ENCODE measurements around the gene ELMOD1. TPM values are rescaled to one million over a fixed set of nuclear protein-coding genes. Genes with fewer than 3 reads are reported as not detected.
A peak's percentile ranks its signal among the peaks of the same experiment; 100 is the strongest.

ELMOD1 gene
- polyA plus RNA-seq, 1 donor: 6.9 TPM

DNA sequence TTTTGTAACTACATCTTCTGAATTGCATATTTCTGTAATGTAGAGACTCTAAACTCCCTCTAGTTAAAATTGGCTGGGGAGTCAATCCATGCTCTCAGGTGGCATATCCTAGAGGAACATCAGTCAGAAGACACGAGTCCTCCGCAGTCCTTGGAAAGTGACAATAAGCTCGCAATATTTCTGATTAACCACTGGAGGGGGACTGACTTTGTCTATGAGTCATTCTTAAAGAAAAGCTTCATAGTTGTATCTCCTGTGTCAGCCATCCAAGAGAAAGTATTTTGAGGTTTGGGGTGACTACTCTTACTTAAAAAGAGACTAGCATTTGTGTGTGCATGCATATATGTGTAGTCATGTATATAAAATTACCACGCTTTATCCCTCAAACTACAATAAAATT is 60.7 kb downstream of the ELMOD1 start:
- no peak for DNase-seq

DNA sequence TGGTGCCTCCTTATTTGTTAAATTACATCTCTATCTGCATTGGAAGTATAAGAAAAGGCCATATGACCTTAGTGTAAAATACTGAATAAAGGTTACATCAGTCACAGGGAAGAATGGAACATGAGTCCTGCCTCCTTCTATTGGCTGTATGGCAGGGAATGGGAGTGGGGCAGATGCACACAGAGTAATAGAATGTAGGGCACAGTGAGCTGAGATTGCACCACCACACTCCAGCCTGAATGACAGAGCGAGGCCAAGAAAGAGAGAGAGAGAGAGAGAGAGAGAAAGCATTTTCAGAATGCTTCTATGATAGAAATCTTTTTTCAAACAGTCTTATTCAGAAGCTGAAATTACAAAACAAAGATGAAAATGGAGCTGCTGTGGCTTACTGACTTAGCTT is 62.1 kb downstream of the ELMOD1 start:
- DNase-seq: no peak

DNA sequence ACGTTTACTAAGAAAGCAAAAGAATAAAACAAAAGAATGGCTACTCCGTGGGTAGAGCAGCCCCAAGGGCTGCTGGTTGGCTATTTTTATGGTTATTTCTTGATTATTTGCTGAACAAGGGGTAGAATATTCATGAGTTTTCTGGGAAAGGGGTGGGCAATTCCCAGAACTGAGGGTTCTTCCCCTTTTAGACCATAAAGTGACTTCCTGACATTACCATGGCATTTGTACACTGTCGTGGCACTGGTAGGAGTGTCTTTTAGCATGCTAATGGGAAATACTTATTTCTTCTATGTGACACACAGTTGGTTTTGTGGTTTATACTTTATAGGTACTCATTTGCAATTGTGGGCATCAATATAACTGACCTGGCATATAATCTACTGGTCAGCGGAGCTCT is 64.7 kb downstream of the ELMOD1 start:
- no peak for DNase-seq

DNA sequence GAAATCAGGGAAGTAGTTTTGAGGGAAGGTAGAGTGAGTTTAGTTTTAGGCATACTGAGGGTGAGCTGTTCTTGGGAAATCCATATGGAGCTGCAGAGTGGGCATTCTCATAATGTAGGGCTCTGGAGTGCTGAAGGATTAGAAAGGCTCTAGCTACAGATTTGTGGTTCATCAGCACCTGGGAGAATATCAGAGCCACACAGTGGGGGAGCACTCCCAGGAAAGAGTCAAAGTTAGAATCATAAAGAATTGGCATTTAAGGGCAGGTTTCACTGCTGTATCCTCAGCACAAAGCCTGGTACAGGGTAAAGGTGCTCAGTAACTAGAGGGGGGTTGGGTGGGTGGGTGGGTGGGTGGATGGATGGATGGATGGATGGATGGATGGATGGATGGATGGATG is 68.4 kb downstream of the ELMOD1 start:
- no peak for DNase-seq

DNA sequence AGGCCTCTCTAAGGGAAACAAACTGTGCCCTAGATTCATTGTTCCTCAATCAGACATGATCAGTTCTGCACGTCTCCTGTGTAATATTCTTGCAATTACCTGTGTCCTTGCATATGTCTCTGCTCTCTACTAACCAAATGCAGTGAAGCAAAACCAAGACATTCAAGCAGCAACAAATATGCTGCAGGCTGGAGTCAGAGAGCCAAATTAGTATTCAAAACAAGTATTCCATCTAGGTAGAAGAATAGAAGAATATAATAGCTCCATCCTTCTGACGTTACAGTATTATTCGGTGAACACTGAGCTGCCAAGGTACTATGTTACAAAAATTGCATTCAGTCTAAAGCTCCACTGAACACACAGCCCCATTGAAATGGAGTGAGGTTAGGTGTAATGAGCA is 69.1 kb downstream of the ELMOD1 start:
- no peak for DNase-seq

DNA sequence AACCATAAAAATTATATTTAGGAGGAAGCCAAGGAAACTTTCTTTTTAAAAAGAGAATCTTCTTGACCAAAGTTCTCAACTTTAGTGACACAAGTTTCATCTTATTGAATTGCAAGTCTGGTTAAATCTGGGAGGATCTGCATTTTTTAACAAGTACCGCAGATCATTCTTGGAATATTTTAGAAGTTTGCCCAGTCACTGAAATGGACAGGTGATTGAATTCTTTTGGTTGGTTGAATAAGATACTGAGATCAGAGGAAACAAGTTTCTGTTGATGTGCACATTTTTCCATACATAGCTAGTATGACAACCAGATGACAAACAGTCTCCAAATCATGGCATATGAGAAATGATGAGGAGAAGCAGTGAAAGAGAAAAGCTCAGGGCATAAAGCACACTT is 70.7 kb downstream of the ELMOD1 start:
- no peak for DNase-seq

DNA sequence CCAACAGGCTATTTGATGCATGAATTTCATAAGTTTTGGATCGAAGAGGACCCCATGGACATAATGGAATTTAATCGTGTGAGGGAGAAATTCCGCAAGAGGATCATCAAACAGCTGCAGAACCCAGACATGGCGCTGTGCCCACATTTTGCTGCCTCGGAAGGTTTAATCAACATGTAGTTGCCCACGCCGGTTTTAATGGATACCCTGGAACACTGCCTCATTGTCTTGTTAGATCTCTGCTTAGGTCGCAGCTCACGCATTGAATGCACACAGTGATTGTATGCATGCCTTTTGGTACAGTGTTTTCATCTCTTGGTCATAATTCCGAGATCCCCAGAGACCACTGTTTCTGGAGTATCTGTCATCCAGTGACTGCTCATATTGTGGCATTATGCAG is 74.1 kb downstream of the ELMOD1 start:
- DNase-seq: no peak

DNA sequence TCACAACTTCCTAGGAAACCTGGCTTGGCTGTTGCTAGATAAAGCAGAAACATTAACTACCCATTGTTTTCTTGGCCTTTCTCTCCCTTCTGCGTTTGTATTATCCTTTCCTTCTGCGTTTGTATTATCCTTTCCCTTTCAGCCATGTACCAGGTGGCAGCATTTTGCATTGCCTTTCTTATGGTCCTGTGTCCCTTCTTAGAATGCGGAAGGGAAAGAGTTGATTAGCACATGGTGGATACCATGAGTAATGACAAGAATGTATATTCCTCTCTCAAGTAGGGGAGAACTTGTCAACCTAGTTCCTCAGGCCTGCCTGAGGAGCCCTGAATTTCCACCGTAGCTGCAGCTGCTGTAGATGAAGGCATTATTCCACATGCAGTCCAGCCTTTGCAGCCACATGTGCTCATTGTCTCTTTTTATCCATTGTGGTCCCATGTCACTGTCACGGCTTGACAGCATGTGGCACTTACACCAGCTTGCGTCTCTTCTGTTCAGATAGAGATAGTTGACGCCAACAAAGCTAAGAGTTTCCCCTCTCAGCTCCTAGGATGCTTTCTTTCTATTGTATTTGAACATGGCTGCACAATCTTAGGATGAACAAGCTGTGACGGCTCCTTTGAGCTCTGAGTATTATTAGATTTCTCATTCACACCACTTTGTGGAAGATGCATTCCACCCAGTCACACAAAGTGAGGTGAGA is 76.1 kb downstream of the ELMOD1 start:
- DNase-seq: no peak

DNA sequence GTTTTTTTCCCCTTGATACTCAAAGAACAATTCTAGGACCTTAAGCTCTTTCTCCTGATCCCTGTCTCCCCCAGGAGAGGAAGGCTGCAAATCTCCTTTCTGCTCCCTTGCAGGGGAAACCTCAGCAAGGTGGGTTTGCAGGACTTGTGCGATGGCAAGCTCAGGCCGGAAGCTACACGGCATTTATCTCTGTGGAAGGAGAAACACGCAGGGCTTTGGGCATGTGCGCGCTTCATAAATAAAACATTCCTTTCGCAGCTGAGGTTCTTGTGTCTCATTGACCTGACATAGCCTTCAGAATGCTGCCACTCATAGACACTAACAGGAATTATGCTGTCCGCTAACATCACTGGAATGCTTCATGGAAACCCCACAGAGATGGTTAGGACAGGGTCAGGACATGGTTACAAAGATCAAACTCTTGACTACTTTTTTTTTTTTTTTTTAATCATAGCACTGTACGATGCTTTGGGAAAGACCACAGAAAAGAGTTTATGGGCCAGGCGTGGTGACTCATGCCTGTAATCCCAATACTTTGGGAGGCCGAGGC is 78.3 kb downstream of the ELMOD1 start:
- no peak for DNase-seq

DNA sequence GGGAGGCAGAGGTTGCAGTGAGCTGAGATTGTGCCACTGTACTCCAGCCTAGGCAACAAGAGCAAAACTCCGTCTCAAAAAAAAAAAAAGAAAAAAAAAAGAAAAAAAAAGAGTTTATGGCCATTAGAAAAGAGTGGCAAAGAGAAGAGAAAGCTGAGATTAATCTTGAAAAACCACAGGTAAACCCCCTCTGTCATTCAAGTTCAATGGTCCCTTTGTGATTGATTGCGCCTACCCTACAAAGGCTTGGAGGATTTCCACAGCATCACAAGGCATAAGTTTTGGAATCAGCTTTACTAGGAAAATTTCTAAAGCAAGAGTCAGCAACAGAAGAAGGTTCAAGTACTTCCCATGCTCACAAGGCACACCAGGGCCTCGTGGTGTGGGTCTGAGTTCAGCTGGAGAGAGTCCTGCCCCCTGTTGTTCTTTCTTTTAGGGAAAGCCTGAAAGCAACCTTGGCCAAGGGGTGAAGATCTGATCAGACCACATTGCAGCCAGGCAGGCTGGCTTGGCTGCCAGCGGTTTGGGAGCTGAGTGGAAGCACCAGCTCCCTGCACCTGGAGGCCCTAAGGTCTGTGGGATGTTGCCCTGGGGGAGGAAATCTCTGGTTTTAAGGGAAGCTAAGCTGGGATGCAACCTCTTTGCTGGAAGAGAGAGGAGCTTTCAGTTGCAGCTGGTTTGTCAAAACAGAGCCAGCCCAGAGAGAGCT is 79.1 kb downstream of the ELMOD1 start:
- DNase-seq: no peak

DNA sequence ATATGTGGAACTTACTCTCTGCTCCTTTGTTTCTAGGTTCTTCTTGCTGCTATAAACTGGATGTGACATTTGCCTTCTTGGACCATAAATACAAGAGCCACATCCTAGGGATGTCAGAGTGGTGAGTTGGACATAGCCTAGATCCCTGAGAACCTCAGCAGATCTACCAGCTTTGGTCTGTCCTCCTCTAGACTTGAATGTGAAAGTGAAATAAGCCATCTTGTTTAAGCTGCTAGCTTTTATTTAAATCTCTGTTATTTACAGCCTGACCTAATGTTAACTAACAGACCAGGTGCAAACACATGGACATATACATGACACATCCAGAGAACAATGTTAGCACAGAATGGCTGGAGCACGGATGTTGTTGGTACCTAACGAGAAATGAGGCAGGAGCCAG is 85.0 kb downstream of the ELMOD1 start:
- DNase-seq: no peak

DNA sequence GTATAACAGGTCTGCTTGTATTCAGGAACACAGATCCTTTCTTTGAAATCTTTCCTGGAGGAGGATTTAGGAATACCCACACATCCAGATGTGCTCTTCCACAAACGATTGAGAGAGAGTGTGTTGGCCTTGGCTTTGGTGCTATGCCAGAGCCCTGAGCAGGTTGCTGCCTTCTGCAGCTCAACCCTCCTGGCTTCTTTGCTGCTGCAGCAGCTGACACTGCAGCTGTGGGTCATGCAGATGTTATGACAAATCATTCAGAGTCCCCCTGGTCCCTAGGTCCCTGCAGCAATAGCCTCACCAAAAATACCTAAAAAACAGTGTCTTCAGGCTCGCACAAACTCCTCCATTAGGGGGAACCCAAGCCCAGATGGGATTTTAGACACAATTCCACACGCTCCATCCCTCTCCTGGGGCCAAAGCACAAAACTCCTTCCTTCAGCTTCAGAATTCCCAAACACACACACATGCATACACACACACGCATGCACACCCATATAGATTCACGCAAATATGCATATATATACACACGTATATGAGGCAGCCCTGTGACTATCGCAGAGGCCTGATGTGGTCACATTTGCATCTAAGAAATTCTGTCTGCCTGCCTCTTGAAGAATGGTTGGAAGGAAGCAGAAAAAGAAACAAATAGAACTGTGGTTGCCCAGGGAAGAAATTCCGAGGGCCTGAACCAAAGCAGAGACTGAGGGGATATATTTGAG is 85.5 kb downstream of the ELMOD1 start:
- DNase-seq: no peak

DNA sequence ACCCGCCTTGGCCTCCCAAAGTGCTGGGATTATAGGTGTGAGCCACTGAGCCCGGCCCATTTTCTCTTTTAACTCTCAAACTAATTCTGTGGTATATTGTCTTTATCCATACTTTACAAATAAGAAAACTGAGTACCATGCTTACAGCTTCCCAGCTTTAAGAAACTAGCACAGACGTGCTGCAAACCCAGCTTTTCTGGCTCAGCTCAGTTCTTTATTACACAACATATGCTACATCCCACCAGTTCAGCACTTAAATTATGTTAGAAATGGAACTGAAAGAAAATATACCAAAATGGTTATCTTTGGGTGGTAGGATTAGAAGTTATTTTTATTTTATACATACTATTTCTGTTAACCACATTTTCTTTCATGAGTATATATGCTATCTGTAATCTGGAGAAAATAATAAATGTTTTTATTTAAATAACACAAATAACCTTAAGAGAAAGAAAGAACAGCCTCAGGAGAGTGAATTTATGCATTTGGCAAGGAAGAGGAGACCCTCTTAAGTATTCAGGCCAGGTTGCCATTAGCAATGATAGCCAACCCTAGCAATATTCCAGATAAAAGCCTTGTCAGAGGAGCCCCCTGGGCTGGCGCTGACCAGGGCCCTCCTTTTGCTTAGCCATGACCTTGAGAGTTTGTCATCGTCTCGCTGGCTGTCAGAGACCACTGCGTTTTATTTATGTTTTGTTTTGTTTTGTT is 87.1 kb downstream of the ELMOD1 start:
- no peak for DNase-seq

DNA sequence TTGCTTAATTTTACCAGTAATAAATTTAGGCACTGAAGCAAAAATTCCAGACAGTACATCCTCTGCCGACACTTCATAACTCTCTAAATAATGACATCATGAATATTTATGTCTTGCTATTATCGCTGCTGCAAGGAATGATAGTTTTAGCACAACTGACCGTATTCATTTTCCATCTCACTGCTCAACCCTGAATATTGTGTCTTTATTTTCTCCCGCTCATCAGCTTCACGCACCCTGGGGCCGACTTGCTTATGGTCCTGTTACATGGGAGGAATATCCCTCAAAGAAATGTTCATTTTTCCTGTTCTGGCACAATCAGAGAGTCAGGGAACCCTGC is 87.7 kb downstream of the ELMOD1 start:
- no peak for DNase-seq

DNA sequence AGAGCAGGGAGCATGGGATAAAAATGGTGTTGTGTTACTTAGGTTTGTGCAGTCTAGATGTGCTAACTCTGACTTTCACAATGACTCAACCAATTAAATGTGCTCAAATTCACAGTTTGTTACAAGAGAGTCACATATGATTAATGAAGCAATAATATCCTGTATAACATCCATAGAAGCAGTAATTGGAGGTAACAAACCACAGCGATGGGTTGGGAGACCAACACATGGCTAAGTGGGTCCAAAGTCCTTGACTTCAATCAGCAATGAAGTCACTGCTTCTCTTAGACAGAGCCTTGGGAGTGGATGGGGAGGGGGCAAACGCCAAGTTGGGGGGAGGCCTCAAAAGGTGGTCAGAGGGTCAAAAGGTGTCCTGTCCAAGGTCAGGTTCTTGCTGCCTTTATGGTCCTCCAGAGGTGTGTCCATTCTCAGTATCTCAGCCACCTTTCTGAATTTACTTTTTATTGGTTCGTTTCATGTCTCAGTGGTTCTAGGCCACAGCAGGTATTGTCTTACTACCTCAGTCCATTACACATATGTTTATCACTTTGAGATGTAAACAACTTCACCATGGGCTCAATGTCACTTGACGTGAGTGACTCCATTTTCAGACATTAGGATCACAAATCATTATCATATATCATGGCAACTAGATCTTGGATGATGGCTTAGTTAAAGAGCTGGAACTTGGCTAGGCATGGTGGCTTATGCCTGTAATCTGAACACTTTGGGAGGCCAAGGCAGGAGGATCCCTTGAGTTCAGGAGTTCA is 88.5 kb downstream of the ELMOD1 start:
- DNase-seq: no peak

DNA sequence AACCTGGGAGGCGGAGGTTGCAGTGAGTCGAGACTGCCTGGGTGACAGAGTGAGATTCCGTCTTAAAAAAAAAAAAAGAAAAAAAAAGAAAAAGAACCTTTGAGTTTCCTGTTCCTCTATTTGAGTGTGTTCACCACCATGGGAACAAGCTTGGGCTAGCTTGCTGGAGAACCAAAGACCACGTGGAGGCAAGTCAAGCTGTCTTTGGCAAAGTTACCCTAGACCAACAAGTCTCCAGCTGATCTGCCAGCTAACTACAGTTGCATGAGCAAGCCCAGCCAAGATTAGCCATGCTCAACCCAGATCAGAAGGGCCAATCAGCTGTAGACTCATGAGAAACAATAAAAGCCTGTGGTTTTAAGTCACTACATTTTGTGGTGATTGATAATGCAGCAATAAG is 91.2 kb downstream of the ELMOD1 start:
- no peak for DNase-seq

DNA sequence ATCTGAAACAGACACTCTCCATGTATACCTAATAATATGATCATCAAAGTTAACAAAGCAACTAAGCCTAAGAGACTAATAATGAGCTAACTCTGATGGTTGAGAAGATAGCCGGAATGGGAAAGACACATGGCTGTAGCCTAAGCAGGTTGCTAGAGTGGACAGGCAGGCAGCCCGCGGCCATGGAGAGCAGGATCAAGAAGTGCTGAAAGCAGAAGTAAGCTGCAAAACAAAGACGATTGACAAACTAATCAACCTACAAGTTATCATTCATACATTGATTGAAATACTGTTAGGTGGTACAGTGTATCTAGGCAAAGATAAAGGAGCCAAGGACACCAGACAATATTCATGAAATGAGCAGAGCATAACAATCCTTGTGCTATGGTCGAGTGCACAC is 91.6 kb downstream of the ELMOD1 start:
- DNase-seq: no peak

DNA sequence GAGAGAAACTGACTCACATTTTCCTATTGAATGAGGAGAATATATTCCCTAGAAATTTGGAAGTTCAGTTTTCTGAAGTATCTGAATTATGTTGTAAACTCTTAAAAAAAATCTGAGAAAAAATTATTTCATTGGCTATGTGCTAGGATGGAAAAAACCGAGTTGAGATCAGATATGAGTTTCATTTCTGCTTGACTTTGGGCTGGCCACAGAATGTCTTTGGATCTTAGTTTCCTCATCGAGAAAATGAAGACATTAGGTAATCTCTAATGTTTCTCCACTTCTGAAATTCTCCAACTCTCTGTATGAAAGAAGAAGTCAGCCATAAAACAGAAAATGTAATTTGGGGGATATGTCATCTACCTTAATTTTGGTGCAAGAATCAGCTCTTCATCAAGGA is 92.1 kb downstream of the ELMOD1 start:
- DNase-seq: no peak

DNA sequence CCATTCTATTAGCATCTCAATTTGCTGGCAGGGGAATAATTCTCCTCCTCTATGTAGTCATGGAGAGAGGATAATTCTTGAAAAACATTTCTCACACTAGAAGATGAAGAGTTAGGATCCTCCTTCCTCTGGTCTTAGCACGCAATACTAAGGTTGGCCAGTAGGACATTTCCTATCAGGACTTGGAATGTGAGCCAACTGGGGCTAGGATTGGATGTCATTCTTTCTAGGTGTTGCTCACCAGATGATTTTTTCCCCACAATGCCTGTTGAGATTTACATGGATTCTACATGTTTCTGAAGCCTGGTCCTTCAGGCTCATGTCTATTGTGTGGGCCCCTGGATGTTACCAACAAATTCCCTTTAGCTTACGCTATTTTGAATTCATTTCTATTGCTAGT is 92.9 kb downstream of the ELMOD1 start:
- no peak for DNase-seq

DNA sequence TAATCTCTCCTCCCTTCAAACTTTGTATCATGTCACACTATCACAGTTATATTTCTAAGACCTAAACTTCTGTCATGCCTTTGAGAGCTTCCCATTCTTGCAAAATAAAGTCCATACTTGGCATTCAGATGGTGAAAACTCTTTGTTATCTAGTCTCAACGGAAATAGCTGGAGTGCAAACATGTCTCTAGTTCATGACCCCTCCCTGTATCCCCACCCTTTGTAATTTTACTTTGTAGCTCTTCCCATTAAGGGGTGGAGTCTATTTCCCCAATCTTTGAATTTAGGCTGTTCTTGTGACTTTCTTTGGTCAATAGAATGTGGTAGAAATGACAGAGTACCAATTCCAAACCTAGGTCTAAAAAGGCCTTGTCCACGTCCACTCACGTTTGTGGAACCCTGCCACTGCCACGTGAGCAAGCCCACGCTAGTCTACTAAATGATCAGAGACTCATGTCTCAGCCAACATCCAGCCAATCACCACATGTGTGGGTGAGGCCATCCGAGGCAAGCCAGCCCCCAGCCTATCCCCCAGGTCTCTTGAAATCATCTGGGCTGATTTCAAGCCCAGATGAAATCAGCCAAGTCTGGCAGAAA is 97.5 kb downstream of the ELMOD1 start:
- DNase-seq: no peak

DNA sequence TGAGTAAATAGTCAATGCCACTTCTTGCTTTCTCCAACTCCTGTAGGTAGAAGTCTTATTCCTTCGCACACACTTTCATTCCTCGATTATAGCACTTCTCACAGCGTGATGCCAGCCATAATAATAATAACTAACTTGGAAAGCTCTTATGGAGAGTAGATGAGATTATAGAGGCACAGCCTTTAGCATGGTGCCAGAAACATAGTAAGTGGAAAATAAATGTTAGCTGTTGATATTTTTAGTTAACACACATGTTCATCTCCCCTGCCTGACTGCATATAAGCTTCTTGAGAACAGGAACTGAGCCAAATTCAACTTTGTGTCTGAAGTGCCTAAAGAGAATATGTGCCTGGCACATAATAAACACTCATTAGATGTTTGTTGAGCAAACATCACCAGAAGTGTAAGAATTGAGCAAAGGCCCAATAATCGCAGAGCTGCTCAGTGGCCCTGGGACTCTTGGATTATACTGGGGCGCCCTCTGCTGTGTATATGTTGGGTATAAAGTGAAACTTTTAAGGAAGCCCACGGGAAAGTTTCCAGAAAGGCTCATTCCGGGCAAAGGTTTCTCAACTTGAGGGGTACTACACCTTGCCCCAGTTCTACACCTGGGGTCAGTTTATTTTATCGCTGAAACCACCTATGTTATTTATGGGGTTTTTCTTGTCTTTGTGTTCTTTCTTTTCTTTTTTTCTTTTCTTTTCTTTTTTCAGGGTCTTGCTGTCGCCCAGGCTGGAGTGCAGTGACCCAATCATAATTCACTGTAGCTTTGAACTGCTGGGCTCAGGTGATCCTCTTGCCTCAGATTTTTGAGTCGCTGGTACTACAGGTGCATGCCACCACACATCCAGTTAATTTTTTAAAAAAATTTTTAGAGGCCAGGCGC is 98.6 kb downstream of the ELMOD1 start:
- peak; percentile 75 for DNase-seq
